ENCODE results near the gene LIPC. TPM values are rescaled to one million over a fixed set of nuclear protein-coding genes. Genes with fewer than 3 reads are reported as not detected.

LIPC gene
- total and polyA plus RNA-seq, 7 donors = 0.36 to 3.0 (median 0.83) TPM; not detected in 2

DNA sequence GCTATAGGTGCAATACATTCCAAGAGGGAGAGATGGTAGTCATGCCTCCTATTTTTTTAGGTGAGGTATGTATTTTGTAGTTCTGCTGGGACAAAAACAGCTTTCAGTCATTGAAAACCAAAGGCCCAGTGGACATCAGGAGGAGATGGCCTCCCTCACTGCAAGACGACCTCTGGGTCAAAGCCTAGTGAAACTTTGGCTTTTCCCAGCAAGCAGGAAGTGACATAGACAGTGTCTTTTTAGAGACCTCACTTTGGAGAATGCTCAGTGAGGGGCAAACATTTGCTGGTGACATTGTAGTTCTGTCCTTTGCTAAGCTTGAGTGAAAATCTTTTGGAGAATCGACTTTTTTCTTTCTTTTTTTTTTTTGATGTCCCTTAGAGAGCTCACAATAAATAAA lies 27.3 kb downstream of the LIPC start:
- Histone ChIP-seq H3K9me3 (no peaks in the 10 kb centered on the region), H3K27ac (peak overlapping the region in 1 of 4 donors; percentile 23), H3K4me1 (peaks cover 0 to 6% (median 0%) of the 10 kb centered on the region in 4 donors), H3K27me3 (no peaks in the 10 kb centered on the region), H3K4me3 (no peak overlapping the region), H3K36me3 (no peaks in the 10 kb centered on the region)
- DNase-seq = peak; percentile 53
- intact Hi-C loops (cut with DNase I) = no loop called here
- TF ChIP-seq, protein P1, sequence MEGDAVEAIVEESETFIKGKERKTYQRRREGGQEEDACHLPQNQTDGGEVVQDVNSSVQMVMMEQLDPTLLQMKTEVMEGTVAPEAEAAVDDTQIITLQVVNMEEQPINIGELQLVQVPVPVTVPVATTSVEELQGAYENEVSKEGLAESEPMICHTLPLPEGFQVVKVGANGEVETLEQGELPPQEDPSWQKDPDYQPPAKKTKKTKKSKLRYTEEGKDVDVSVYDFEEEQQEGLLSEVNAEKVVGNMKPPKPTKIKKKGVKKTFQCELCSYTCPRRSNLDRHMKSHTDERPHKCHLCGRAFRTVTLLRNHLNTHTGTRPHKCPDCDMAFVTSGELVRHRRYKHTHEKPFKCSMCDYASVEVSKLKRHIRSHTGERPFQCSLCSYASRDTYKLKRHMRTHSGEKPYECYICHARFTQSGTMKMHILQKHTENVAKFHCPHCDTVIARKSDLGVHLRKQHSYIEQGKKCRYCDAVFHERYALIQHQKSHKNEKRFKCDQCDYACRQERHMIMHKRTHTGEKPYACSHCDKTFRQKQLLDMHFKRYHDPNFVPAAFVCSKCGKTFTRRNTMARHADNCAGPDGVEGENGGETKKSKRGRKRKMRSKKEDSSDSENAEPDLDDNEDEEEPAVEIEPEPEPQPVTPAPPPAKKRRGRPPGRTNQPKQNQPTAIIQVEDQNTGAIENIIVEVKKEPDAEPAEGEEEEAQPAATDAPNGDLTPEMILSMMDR (IDR thresholded peaks at IDR 0.05) = no peak
- TF ChIP-seq EP300 (IDR thresholded peaks at IDR 0.05) (no peak), POLR2A (IDR thresholded peaks at IDR 0.05) (no peak), POLR2AphosphoS5 (IDR thresholded peaks at IDR 0.05) (no peak)
- WGBS, 2 donors = 28 to 36% methylated on average over 2 of the region's 2 CpGs

DNA sequence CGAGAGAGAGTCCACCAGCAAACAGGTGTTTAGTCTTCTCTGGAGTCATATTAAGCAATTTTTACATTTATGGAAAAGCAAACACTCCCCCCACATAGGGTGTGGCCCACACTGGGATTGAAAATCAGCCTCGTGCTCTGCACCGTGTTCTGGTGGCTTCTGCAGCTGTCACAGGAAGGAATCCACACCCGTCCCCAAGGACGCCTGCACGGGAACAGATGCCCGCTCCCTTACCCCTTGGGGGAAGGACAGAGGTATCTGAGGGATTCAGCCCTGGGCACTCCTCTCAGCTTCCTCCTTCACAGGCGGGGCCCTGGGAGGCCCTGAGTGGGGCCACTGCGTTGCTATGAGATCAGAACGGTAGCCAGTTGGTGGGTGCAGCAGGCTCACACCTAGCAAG lies 27.8 kb downstream of the LIPC start:
- no peaks in the 10 kb centered on the region for H3K27me3 ChIP-seq
- peak overlapping the region in 2 of 4 donors; percentile 26 to 38 for H3K27ac ChIP-seq
- no peak for TF ChIP-seq POLR2A (IDR thresholded peaks at IDR 0.05)
- TF ChIP-seq POLR2AphosphoS5 (IDR thresholded peaks at IDR 0.05) = peak in 2 of 4 donors; percentile 7 to 8
- no peaks in the 10 kb centered on the region for H3K9me3 ChIP-seq
- peak; percentile 73 for DNase-seq
- peaks cover 0 to 6% (median 0%) of the 10 kb centered on the region in 4 donors for H3K4me1 ChIP-seq
- H3K4me3 ChIP-seq = no peak overlapping the region
- no peaks in the 10 kb centered on the region for H3K36me3 ChIP-seq
- intact Hi-C loops (cut with DNase I) = no loop called here
- WGBS, 2 donors = 10 to 26% methylated on average over 10 of the region's 10 CpGs

DNA sequence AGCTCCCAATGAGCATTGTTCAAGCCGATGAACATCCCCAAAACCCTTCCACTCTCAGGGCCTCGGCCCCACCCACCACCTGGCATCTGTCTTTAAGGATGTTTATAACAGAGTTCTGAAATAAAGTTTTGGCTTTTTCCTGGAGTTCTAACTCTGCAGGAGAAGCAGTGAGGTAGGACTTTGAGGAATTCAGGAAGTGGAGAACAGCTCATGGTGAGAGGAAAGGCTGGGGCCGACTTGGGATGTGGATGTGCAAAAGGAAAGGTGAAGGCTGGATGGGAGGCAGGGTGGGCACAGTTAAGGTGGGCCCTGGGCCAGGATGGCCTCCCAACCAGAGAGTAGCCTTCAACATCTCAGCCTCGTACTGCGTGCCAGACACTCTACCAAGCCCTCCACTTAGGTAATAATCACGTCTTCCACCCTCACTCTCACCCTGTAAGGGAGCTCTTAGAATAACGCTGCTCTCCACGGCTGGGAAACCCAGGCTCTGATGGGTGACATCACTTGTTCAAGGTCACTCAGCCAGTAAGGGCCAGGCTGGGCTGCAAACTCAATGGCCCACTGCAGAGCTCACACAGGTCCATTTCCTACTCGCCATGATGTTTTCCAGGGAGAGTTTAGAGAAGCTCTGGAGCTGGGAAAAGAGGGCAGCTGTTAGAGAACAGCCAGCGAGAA lies 28.5 kb downstream of the LIPC start:
- Histone ChIP-seq H3K36me3 (no peaks in the 10 kb centered on the region), H3K4me1 (peaks cover 0 to 6% (median 0%) of the 10 kb centered on the region in 4 donors), H3K9me3 (no peaks in the 10 kb centered on the region), H3K27ac (peak overlapping the region in 2 of 4 donors; percentile 26 to 38), H3K27me3 (no peaks in the 10 kb centered on the region), H3K4me3 (no peak overlapping the region)
- intact Hi-C loops (cut with DNase I) = no loop called here
- 85 to 88% methylated on average over 10 of the region's 10 CpGs for WGBS, 2 donors
- DNase-seq = no peak
- TF ChIP-seq EP300 (IDR thresholded peaks at IDR 0.05) (no peak), POLR2AphosphoS5 (IDR thresholded peaks at IDR 0.05) (no peak), POLR2A (IDR thresholded peaks at IDR 0.05) (no peak)
- TF ChIP-seq, protein P1 (IDR thresholded peaks at IDR 0.05) = no peak

DNA sequence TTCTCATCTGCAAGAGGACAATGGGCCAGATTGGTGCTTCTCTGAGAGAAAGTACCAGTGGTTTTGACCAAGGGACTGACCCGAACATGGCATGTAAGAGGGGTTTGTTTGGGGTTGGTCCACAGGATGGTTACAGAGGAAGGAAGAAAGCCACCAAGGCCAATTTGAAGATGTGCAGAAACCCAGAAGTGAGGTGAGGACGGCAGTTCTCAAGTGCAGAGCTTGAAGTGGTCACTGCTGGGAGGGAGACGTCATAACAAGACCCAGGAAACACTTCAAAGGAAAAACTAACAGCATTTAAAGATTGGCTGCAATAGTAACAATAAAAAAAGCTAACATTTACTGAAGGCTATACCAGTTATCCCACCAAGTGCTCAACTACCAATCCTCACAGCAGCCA lies 29.1 kb downstream of the LIPC start:
- intact Hi-C loops (cut with DNase I) = no loop called here
- Histone ChIP-seq H3K27me3 (no peaks in the 10 kb centered on the region), H3K9me3 (no peaks in the 10 kb centered on the region), H3K4me1 (peaks cover 0 to 6% (median 0%) of the 10 kb centered on the region in 4 donors), H3K4me3 (no peak overlapping the region), H3K36me3 (no peaks in the 10 kb centered on the region), H3K27ac (no peak overlapping the region)
- WGBS, 2 donors = 42 to 68% methylated on average over 3 of the region's 3 CpGs
- TF ChIP-seq, protein P1 (IDR thresholded peaks at IDR 0.05) = no peak
- no peak for TF ChIP-seq POLR2A (IDR thresholded peaks at IDR 0.05)
- TF ChIP-seq EP300 (IDR thresholded peaks at IDR 0.05) = no peak
- TF ChIP-seq POLR2AphosphoS5 (IDR thresholded peaks at IDR 0.05) = no peak
- DNase-seq = no peak

DNA sequence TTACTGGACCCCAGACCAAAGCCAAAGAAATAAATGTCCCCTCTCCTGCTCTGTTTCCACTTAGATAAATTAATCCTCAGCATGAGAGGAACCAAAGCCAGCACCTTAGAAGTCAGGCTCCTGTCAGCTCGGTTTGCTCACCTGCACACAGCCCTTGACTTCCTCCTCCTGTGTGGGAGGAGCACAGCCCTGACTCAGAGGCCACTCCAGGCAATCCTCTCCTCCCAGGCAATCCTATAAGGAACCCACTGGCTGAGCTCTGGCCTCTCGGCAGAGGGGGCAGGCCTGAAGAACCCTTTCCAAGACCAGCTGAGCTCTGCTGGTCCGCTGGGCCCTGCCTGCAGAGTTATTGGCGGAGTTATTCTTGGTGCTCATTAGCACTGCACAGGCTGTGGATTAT lies 30.8 kb downstream of the LIPC start:
- intact Hi-C loops (cut with DNase I) = no loop called here
- 38 to 69% methylated on average over 4 of the region's 4 CpGs for WGBS, 2 donors
- Histone ChIP-seq H3K27me3 (no peaks in the 10 kb centered on the region), H3K27ac (no peak overlapping the region), H3K4me3 (no peak overlapping the region), H3K4me1 (peaks cover 0 to 6% (median 0%) of the 10 kb centered on the region in 4 donors), H3K36me3 (no peaks in the 10 kb centered on the region), H3K9me3 (no peaks in the 10 kb centered on the region)
- no peak for TF ChIP-seq EP300 (IDR thresholded peaks at IDR 0.05)
- TF ChIP-seq, protein P1 (IDR thresholded peaks at IDR 0.05) = no peak
- TF ChIP-seq POLR2AphosphoS5 (IDR thresholded peaks at IDR 0.05) = no peak
- no peak for TF ChIP-seq POLR2A (IDR thresholded peaks at IDR 0.05)
- no peak for DNase-seq

Data from sigmoid colon (tissue), 7 donors.